ENCODE results near the gene LCOR.
"Not testable (repeated sequence)": the region's sequence is repeated elsewhere in the genome, so short reads cannot be mapped to it uniquely, and the experiment has no call there.

Gene LCOR

DNA sequence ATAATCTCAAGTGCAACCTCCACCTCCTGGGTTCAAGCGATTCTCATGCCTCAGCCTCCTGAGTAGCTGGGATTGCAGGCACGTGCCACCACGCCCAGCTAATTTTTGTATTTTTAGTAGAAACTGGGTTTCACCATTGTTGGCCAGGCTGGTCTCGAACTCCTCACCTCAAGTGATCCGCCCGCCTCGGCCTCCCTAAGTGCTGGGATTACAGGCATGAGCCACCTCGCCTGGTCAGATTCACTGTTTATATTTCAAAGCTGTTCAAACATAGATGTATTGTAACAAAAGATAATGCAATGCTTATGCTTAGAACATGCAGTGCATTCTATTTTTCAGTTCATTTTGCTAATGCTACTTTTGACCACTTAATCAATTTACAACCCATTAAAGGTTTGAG lies 111.1 kb downstream of the LCOR start:
- not testable (repeated sequence) for DNase-seq

DNA sequence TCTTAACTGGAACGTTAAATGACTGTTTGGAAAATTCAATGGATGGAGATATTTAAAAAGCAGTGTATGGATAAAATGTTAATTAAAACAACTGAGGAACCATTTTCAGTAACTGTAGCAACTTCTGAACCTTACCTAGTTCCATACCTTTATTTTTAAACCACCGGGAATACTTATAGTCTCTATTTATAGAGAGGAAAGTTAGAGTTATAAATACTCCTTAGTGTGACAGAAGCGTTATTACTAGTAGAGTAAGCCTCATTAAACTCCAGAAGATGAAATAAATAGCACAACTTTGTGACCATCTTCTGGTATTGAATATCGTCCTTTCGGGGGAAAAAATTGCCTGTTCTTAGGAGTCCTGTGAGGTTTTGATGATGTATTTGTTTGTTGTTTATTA lies 114.9 kb downstream of the LCOR start:
- no peak for DNase-seq

DNA sequence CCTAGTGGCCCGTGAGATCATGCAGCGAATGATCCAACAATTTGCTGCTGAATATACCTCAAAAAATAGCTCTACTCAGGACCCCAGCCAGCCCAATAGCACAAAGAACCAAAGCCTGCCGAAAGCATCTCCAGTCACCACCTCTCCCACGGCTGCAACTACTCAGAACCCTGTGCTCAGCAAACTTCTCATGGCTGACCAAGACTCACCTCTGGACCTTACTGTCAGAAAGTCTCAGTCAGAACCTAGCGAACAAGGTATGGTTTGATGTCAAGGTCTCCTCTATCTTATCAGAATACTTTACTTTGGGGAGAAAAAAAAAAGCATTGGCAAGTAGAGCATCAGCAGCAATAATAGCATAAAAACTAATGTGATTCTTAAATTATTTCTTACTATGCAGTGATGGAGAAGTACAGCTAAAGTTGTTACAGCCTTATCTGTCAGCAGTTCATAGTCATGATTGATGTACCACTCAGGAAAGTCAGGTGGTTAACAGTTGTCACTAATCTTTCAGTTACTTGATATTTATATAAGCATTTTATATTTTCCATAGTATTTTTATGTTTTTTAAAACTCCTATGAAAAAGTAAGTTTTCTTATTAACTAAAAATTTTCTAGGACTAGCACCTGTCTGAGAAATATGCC lies 117.1 kb downstream of the LCOR start:
- DNase-seq, result no peak

DNA sequence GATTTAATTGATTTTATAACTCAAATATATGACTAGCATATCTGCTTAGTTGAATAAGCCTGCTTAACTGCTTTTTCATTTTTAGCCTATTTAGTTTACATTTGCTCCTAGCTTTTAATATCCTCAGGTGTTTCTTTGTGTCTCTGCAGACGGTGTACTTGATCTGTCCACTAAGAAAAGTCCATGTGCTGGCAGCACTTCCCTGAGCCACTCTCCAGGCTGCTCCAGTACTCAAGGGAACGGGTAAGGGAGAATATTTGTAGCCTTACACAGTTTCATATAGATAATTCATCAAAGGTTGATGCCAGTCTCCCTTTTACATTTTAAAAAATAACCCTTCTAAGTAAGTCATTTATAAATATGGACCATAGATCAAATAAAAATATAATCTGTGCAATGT lies 119.9 kb downstream of the LCOR start:
- no peak for DNase-seq

DNA sequence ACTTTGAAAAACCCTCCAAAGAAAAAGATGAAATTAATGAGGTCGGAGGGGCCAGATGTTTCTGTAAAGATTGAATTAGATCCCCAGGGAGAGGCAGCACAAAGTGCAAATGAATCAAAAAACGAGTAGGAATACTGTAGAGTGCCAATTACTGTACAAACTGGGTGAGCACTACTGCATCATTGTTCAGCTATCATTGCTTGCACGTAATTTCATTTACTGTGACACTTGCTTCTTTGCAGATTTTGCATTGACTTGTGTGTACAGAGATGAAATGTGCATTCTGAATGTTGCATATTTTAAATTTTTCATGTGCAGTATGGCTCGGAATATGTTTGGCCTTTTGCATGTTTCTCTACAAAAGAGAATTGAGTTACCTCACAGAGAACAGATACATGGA lies 123.7 kb downstream of the LCOR start:
- DNase-seq, result no peak

DNA sequence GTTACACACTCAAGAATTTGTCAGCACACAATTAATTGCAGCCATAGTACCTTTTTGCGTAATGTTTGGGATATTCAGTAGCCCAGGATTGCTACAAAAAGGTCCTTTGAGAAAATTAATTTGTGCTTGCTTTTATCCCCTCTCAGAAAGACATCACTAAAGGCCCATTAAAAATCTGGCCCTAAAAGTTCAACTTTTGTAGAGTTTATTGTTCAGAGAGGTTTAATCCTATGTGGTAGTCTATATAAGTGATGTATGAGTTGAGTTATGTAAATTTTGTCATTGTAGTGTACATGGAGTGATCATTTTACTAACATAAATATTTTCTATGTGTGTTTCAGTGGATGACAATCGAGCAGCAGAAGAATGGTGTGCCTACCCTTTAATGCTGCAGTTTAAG lies 126.0 kb downstream of the LCOR start:
- DNase-seq, result no peak

DNA sequence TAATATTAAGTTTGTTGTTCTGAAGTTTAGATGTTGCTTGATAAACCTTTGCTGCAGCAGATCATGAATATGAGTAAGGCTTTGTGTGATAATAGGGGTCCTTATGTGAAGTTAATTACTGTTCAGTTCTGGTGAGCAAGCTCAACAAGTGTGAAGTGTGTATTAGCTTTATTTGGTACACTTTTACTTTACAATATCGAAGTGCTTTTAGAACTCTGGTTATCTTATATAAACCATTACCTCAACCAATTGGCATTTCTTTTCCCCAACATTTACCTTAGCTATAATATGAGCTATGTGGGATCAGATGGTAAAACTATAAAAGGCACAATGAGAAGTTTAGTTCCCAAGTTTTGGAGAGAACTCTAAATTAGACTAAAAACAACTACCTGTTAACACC lies 127.6 kb downstream of the LCOR start:
- no peak for DNase-seq

DNA sequence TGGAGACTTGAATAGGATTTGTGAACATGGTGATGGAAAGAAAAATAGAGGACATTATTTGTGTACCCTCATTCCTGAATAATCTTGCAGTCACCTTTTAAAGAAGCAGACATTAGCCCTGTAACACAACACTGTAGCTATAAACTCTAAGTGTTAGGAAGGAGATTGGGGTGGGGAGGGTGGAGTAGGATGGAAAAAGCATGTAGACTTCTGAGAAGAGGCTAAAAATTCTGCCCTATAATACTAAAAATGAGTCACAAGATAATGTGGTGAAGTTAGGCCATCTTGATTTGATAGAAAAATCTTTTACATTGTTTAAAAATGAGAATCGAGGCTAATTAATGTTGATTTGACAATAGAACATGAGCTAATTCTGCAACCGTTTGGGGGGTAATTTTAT lies 128.8 kb downstream of the LCOR start:
- no peak for DNase-seq

DNA sequence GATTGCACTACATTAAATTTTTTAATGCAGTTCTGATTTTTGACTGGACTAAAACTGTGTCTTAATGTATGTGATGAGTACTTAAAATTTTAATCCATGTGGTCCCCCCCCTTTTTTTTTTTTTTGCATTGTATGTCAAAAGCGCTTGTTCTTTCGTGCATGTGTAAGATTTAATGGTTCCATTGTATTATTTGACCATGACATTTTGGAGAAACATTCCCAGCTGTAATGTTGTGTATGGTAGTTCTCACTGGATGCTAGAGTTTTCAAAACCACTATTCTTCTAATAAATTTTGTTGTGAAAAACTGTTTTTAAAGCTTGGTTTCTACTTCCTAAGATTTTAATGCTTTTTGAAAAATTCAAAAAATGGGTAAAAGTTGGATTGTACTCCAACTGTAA lies 132.0 kb downstream of the LCOR start:
- no peak for DNase-seq

DNA sequence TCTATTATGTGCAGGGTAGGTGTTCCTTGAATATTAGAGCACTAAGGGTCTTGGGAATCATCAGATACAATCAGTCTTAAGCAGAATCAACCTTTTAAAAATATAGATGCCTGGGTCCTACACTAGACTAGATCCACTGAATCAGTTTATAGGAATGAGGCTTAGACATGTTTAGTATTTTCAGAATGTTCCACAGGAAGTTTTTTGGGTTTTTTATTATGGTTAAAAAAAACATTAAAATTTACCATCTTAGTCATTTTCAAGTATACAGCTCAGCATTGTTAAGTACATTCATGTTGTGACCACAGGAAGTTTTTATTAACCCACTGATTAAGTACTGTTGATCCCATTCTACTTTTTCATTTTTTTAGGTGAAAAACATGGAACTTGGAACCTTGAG lies 135.7 kb downstream of the LCOR start:
- DNase-seq, result no peak

DNA sequence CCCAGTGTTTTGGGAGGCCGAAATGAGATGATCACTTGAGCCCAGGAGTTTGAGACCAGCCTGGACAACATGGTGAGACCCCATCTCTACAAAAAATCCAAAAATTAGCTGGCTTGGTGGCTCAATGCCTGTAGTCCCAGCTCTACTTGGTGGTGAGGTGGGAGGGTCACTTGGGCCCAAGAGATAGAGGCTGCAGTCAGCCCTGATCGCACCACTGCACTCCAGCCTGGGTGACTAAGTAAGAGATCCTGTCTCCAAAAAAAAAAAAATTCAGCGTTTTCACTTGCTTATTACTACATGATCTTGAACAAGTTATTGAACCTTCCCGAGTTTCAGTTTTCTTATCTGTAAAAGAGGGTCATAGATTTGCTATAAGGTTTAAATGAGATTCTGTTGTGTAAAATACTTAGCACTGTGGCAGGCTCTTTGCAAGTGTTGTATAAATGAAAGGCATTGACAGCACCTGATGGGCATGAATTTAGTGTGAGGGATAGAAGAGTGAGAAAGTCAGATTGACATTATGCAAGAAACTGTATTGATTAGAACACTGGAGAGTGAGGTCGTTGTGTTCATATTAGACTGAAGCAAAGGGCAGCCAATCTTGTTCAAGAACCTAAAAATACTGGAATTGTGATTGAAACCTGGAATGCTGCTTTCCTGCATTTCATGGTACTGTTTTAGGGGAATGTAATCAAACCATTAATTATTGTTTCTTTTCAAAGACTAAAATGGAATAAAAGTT lies 136.8 kb downstream of the LCOR start:
- DNase-seq, result no peak

DNA sequence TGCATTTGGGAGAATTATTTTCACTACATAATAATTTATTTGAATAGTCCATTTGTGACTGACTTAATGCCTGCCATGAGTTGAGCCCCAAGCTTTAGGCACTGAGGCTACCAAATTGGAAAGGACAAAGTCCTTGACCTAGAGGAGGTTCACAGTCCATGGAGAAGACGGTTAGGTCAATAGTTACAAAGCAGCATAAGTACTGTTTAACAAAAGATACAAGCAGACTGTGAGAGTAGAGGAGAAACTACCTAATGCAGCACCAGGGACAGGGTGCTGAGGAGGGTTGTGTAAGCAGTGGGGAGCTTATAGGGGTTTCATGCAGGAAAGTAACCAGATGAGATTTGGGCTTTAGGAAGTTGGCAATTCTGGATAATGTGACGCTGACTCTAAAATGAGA lies 139.2 kb downstream of the LCOR start:
- DNase-seq, result no peak

DNA sequence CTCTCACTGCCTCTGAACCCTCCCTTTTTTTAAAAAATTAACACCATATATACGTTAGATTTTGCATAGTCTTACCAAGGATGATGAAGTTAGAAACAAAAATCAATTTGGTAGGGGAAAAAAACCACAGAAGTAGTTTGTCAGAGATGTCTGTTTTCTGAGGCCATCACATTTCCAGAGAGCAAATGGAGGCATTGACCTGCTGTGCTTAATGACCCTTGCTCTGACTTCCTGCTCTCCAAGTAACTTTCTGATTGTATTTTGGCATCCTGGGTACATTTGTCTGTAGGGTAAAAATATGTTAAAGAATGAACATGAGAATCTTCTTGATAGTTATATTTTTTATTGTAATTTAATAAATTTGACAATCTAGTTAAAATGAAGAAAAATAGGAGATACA lies 140.2 kb downstream of the LCOR start:
- no peak for DNase-seq

DNA sequence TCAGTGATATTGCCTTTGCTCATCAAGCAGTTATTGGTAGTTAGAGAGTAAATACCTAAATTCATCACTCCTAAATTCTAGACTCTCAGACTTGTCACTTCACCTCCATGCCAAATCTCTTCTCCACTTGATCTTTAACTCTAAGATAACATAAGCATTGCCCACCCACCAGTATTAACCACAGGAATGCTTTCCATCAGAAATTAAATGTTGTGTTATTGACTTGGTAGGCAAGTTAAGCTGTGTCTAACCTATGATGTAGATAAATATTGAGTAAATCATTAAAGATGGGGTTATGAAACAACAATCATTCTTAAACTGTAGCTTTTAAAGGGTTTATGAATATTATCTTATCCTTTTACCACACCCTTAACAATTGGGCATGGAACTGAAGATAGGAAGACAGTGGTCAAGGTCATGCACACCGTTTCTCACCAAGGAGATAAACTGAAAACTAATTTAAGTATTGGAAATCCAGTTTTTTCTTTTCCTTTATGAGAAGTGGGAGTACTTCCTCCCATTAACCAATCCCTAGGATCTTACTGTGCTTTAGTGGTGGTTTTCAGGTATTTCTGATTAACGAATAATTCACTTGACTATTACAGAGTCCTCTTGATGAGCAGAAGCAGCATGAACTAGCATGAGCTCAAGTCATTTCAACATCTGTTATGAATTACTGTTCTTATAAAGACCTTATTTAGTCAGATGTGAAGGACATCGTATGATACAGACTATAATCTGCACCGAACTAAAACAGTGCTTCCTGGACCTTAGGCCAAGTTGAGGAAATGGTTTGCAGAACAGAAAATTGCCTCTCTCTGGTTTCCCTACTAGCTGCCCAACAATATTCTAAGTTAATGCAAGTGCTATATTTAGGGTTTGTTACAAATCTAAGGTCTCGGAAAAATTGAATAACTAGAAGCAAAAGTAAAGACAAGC lies 142.0 kb downstream of the LCOR start:
- no peak for DNase-seq

DNA sequence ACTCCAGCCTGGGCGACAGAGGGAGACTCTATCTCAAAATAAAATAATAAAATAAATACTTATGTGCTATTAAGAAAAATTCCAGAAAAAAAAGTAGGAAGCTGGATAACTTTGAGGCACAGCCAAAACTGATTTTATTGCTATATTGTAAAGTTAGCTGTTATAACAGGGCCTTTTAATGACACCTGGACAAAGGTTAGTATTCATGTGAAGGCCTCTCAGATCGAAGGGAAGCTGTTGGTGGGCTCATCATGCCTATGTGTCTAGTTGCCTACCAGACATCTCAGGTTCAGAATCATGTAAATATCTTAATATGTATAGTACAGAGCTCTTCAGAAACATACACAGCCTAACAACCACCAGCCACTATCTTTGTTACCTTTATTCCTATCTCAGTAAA lies 143.0 kb downstream of the LCOR start:
- no peak for DNase-seq

DNA sequence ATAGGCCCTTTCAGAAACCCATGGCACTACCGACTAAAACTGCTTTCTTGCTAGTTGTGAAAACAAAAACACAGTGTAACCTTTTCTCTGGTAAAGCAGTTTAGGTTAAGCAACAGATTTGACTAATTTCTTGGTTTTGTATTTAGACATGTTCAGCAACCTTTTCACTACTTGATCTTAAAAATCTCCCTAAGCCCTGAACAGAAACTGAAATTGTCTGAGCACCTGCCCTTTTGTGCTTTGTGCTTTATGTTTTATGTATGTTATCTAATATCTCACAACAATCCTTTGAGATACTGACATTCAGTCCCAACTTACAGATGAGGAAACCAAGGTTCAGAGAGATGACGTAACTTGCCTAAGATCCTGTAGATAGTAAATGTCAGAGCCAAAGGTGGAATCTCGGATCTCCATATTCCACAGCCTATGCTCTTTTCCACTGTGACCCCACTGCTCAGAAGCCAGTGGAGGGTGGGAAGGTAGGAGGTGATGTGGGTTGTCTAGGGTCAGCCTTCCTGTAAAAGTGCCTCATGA lies 146.6 kb downstream of the LCOR start:
- no peak for DNase-seq

DNA sequence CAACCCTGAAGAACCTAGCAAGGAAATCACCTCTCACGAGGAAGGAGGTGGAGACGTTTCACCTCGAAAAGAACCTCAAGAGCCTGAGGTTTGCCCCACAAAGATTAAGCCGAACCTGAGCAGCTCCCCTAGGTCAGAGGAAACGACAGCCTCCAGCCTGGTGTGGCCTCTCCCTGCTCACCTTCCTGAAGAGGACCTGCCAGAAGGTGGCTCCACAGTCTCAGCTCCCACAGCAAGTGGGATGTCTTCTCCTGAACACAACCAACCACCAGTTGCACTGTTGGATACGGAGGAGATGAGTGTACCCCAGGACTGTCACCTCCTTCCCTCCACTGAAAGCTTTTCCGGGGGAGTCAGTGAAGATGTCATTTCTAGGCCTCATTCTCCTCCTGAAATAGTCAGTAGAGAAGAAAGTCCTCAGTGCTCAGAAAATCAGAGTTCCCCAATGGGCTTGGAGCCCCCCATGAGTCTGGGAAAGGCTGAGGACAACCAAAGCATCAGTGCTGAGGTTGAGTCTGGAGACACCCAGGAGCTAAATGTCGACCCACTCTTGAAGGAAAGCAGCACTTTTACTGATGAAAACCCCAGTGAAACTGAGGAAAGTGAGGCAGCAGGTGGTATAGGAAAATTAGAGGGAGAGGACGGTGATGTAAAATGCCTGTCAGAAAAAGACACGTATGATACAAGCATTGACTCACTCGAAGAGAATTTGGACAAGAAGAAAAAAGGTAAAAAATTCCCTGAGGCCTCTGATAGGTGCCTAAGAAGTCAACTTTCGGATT lies 150.2 kb downstream of the LCOR start:
- no peak for DNase-seq

DNA sequence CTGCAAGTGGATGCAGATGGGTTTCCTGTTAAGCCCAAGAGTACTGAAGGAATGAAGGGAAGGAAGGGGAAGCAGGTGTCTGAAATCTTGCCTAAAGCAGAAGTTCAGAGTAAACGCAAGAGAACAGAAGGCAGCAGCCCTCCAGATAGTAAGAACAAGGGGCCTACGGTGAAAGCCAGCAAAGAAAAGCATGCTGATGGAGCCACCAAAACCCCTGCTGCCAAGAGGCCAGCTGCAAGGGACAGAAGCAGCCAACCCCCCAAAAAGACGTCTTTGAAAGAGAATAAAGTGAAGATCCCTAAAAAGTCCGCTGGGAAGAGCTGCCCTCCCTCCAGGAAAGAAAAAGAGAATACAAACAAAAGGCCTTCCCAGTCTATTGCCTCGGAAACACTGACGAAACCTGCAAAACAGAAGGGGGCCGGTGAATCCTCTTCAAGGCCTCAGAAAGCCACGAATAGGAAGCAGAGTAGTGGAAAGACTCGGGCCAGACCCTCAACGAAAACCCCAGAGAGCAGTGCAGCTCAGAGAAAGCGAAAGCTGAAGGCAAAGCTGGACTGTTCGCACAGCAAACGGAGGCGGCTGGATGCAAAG lies 152.5 kb downstream of the LCOR start:
- DNase-seq, result no peak

DNA sequence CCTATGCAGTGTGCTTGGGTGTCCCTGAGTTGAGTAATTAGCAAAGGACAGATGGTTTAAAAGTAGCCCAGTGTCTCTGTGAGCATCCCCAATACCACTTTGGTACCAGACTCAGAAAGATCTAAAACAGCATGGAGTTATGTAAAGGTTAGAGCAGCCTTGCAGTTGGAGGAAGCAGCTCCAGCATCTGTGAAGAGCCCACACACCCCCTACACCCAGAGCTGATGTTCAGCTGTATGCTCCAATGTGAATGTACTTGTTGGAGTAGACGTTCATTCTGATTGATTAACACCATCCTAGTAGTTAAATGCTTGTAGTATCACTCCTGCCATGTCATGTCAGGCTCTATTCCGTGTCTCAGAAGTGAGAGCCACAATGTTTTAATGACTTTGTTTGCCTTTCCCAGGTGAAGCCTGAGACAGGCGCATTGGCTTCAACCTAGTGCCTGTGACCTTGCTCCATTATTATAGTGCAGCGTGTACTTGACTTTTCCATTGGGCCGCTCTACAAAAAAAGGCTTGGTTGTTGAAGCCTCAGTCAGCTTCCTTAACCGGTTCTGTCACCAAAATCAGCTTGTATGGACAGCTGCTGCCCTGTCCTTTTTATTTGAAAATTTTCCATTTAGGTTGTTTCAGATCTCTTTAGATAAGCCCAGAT lies 154.2 kb downstream of the LCOR start:
- no peak for DNase-seq

DNA sequence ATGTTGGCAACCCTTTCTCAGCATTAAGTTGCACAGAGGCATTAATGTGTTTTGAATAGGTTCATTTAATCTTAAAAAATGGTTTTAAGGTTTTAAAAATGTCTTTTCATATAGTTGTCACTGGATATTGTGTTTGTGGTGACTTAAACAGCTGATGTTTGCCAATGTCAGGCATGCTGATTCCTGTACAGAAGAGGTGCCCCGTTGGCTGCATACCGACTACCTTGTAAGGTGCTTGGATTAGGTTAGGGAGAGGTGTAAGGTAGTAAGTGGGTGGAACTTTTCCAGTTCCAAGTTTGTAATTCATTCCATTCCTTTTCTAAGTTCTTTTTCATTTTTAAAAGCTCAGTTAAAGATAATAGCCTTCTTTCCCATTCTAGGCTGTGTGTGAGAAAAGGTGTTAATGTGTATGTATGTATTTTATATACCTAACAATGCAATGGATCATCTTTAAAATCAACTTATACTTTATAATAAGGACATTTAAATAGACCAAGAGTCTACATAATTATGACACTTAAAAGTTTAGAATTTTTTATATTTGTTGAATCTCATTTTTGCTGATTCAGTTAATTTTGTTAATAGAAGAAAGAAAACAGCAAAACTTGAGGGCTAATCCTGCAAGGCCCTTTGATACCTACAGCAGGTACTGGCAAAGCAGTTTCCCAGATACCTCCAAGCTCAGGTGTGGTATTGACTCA lies 155.2 kb downstream of the LCOR start:
- DNase-seq, result no peak

DNA sequence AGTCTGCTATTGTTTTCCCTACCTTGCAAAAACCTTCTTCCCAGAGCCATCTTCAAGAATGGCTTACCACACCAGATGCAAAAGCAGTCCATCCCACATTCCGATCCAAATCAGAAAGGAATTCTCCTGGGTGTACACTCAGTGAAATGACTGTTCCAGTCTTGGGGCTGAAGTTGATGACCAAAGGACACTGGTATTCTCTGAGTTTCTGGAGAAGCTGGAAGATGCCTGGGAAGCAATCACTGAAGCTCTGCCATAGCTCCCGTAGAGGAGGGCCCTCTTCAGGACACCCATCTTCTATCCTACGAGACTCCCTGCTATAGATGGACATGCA lies 155.7 kb downstream of the LCOR start:
- DNase-seq, result no peak
